ENCODE measurements around the gene COPS7A.

The COPS7A gene

DNA sequence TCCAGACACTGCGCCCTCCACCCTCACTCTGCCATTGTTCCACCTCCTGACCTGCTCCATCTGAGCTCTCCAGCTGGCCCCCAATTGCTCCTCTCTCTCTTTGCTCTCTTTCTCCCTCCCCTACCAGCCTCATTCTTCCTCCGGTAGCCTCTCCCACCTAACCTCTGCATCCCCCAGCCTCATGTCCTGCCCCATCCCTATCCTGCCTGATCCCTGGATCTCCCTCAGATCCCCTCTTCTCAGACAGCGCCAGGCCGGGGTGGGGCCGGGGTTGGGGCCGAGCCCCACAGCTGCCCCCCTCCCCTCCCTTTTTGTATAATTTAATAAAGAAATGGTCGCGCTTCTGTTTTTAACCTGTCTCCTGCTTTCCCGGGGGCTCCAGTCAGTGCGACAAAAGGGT is 46.8 kb downstream of the COPS7A start:
- DNase-seq, result no peak

DNA sequence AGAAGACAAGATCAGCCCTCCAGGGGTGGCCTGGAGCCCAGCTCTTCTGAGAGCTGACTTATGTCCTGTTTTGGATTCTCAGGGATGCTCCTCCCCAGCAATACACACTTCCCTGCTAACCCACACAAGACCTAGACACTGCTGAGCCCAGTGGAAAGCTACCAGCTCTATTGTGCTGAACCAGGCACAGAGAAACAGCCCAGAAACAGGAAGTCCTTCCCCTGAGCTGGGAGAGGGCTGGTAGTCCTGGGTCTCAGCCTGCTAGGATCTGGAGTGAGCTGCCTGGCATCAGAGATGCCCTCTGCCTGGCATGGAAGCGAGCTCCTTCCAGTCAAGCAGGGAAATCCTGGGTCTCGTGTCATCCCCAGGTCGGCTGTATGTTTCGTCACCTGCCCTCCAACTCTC is 47.2 kb downstream of the COPS7A start:
- DNase-seq, result no peak

DNA sequence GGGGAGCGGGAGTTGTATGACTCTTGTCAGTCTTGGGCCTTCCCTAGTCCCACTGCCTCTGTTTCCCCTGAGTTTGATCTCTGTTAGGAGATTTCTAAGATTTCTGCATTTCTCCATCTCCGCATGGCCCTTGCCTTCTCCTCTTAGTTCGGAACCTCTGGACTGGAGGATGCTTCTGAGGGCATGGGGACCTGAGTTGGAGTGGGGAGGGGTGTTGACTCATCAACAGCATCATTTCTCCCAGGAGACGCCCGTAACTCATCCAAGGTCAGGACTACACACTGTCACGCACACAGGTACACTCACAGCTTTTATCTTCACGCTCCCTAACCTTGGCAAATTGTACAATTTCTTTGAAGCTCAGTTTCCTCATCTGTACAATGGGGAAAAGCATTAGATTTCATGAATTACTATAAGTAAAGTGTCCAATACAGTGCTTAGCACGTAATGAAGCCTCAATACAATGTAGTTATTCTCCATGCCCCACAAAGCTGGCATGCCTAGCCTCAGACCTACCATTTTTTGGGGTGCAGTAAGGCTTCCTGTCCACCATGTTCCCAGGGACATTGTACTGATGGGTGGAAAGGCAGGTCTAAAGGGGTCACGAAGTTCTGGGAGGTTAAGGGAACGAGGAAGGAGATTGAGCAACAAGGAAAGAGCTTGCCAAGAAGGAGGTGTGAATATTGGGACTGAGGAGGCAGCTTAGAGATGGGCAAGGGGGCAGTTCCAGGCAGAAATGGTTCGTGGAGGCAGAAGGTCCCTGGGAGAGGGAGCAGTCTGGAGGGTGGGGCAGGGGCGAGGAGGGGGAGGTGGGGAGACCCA is 47.9 kb downstream of the COPS7A start:
- no peak for DNase-seq

DNA sequence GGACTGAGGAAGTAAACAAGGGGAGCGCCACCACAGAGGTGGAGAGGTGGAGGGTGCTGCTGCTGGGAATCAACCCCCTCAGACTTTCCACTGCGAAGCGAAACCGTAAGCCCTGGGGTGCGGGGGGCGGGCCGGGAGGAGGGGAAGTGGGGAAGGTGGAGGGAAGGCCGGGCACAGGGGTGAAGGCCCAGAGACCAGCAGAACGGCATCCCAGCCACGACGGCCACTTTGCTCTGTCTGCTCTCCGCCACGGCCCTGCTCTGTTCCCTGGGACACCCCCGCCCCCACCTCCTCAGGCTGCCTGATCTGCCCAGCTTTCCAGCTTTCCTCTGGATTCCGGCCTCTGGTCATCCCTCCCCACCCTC is 48.5 kb downstream of the COPS7A start, which contains the start of gene LAG3:
Gene LAG3, plus strand, starts transcription at position 190 of the 365 bp plus-strand sequence. CDS start 333 bp downstream, outside the sequence.
- no peak for DNase-seq

DNA sequence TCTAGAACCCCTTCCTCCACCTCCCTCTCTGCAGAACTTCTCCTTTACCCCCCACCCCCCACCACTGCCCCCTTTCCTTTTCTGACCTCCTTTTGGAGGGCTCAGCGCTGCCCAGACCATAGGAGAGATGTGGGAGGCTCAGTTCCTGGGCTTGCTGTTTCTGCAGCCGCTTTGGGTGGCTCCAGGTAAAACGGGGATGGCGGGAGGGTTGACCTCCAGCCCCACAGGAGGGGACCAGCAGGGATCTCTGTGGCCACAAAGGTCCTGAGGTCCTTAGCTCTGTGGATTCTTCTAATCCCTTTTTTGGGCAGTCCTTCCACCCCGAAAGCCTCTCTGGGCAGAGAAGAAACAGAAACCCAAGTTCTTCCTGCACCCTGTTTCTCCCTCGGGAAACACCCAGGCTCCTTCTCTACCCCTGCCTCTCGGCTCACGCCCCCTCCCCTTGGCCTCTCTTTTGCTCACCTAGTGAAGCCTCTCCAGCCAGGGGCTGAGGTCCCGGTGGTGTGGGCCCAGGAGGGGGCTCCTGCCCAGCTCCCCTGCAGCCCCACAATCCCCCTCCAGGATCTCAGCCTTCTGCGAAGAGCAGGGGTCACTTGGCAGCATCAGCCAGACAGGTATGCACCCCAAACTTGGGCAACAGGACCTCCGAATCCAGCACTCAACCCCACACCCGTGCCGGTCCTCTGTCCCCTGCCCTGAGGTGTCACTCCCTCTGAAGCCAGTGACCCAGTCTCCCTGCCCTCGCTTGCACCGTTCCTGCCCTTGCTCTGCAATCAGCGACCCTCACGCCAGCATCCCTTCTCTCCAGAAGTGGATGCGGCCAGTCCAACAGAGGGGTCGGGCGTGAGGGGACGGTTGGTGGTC is 49.1 kb downstream of the COPS7A start:
- DNase-seq, result no peak

DNA sequence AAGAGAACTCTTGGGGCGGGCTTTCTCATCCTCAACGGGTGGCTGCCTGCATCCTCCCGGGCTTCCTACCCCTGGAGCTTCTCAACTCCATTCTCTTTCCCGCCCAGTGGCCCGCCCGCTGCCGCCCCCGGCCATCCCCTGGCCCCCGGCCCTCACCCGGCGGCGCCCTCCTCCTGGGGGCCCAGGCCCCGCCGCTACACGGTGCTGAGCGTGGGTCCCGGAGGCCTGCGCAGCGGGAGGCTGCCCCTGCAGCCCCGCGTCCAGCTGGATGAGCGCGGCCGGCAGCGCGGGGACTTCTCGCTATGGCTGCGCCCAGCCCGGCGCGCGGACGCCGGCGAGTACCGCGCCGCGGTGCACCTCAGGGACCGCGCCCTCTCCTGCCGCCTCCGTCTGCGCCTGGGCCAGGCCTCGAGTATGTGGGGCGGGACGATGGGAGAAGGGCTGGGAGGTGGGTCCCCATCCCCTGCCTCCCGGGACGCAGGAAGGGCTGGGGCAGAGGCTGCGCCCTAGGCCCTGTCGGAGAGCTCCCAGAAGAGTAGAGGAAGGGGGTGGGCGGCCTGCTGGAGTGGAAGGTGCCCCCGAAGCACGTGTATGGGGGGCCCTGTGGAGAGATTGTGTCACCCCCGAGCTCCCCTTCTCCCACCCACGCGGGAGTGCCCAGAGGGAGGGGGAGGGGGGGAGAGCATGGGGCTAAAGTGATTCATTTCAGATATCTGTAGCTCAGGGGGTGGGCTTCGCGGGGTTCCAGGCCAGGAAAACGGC is 49.9 kb downstream of the COPS7A start:
- no peak for DNase-seq

DNA sequence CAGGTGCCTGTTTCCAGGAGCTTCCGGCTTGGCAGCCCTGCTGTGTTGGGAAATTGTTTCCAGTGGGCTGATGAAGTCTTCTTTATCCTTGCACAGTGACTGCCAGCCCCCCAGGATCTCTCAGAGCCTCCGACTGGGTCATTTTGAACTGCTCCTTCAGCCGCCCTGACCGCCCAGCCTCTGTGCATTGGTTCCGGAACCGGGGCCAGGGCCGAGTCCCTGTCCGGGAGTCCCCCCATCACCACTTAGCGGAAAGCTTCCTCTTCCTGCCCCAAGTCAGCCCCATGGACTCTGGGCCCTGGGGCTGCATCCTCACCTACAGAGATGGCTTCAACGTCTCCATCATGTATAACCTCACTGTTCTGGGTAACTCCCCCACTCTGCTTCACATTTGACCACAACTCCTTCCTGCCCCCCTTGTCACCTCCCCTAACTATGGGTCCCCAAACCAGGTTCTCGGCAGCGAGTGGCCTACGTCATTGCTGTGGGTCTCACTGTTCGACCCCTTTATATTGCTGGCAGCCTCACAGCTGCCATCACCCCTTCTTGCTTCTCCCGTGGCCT is 50.7 kb downstream of the COPS7A start:
- no peak for DNase-seq

DNA sequence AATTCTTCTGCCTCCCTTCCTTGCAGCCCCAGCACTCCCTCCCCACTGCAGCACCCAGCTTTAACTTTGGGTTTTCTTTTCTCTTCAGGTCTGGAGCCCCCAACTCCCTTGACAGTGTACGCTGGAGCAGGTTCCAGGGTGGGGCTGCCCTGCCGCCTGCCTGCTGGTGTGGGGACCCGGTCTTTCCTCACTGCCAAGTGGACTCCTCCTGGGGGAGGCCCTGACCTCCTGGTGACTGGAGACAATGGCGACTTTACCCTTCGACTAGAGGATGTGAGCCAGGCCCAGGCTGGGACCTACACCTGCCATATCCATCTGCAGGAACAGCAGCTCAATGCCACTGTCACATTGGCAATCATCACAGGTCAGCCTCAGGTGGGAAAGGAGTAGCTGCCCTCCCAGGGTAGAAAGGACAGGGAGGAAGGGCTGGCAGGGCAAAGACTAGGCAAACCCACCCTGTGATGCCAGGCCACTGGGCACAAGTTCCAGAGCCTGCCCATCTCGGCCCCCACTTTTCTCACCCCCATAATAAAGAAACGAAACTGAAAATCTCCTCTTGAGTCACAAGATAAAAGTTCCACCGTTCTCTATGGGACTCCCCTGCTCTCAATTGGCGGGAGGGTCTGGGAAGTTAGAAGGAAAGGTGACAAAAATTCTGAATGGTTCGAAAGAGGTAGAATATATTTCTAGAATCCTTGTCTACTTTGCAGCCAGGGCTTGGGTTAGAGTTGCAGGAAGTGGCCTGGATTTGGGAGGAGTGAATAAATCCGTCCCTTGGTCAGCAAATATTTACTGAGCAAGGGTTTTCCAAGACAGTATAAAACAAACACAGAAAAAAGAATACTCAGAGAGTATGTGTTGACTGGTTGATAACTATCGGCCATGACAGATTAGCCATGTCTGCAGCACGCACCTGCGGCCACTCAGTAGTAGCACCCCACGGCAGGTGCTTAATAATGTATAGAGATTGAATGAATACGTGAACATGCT is 51.6 kb downstream of the COPS7A start:
- DNase-seq, result no peak

DNA sequence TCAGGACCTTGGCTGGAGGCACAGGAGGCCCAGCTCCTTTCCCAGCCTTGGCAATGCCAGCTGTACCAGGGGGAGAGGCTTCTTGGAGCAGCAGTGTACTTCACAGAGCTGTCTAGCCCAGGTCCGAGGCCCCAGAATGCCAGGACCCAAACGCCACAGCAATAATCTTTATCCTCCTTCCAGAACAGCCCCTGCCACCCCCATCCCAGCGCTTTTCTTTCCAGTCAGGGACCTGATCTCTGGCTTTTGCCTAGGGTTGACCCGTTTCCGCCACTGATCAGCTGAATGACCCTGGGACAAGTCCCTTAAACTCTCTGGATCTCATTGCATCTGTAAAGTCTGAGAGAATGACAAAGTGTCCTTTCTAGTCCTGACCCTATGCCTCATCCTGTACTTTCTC is 53.5 kb downstream of the COPS7A start:
- no peak for DNase-seq

DNA sequence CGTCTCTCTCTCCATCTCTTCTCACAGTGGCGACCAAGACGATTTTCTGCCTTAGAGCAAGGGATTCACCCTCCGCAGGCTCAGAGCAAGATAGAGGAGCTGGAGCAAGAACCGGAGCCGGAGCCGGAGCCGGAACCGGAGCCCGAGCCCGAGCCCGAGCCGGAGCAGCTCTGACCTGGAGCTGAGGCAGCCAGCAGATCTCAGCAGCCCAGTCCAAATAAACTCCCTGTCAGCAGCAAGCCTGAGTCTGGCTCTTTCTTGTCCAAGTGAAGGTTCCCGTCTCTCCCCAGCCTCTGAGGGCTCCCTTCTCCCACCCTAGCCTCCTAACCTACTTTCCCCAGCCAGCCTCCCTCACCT is 54.3 kb downstream of the COPS7A start:
- DNase-seq, result no peak

DNA sequence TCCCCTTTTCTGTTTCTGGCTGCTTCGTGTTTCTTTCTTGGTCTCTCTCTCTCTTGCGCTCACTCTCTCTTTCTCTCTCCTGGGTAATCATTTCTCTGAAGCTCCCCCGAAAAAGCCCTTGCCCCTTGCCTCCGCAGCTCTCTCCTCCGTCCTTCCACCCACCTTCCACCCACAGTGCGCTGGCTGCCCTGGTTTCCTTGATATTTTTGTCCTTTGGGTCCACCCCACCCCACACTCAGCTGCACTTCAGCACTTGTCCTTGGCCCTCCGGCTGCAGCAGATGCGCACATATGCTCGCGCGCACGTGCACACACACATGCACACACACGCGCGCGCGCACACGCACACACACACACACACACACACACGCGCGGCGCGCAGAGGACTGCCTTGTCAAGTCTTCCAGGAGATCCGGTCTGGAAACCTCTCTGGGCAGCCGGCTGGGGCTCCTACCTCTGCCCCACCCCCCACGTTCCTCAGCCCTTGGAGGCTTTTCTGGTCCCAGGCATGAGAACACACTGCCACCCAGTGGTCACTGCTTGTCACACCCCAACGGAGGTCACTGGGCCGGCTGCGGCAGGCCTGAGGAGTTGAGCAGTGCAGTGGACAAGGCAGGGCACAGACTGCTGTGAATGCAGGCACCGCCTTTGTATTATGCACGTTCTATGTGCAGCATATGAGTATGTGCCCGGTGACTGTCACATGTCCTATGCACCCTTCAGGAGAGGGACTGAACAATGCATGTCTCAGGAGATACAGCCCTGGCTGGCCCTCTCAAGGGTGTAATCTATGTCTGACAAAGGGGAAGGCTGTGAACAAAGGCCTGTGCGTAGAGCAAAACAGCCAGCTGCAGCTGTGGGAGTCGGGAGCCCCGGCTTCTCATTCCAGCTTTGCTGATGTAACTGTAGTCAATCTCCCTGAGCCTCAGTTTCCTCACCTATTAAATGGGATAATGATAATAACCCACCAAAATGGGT is 55.0 kb downstream of the COPS7A start:
- DNase-seq, result peak; percentile 58 to 79 (median 67)

DNA sequence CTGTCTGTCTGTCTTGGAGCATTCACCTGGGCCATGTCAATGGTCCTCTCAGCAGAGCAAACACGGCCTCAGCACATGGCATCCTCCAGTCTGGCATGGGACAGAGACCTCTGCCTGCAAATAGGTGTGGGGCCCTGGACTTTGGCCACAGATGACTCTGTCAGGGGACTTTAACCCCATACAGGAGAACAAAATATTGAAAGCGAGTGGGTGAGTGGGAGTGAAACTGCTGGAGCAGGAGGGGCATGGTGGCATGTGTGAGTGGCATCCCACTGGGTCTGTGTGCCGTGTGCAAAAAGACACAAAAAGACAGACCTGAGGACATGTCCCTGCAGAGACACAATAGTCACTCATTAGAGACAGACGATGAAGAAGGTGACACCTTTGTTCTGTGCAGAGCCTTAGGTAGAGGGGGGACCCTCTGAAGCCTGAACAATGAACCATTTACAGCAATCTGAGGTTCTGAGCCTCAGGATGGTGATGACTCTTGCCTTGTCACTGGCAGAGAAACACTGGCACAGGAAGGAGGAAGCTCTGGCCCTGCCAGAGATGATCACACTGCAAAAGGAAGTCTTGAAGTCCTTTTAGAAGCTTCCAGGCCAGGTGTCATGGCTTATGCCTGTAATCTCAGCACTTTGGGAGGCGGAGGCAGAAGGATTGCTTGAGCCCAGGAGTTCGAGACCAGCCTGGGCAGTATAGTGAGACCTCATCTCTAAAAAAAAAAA is 56.0 kb downstream of the COPS7A start:
- no peak for DNase-seq

DNA sequence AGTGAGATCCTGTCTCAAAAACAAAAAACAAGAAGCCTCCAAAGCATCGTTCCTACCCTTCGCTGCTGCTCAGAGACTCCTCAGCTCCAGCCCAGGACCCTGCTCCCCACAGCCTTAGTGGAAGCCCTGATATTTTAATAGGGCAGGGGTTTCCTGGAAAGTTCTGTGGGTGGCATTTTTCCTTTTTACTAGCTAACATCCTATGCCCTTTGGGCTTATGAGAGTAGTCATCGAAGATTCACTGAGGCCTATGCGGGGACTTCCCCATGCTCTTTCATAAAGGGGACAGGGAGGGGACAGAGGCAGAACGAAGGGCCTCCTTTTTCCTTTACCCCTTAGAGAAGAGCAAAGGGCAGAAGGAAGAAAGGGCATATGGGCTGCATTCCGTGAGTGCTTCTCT is 56.7 kb downstream of the COPS7A start:
- DNase-seq, result no peak
